HG03097 (cell line): Measurements from ENCODE around the gene MID1.

Source experiments
- ATAC-seq: cut with Tn5 transposase; IDR thresholded peaks from one replicate; pipeline ENCODE4 v1.9.1; 2021; ENCODE audit not compliant: unreplicated experiment, low FRiP score

MID1 gene

DNA sequence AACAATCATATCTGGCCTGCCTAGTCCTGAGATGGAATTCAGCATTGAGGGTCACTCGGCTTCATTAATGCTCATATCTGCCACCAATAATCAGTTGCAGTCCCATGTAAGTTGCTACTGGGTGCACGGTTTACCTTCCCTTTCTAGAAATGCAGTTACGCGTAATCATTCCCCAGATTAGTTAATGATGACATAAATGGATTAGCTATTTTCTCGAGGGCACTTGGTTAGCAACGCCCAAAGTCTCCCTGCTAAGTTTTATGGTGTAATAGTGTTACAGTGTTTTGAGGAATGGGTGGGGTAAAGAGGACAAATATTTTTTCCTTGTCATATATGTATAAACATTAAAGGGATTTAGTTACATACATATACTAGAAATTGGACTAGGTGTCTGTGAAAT is 118.8 kb downstream of the MID1 start:
- no peak for ATAC-seq

- ATAC-seq, result no peak
These were observed 123.9 kb downstream of the MID1 start for GRCh38 chrX:10496345-10496965.

DNA sequence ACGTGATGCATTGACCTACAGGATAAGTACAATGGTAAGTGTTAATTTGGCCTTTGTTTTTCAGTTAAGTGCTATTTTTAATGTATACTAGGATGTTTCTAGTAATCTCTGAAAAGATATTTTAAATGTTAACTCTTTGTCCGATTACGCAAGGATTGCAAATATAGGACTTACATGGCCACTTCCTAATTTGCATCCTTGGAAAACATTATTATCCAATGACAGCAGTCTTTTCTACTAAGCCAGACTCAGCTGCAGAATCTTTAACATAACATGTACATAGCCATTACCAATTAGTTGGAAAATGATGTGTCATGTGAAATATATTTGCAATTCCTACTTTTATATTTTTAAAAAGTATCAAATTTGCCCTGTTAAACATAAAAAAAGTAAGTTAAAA is 124.7 kb downstream of the MID1 start:
- ATAC-seq, result no peak

DNA sequence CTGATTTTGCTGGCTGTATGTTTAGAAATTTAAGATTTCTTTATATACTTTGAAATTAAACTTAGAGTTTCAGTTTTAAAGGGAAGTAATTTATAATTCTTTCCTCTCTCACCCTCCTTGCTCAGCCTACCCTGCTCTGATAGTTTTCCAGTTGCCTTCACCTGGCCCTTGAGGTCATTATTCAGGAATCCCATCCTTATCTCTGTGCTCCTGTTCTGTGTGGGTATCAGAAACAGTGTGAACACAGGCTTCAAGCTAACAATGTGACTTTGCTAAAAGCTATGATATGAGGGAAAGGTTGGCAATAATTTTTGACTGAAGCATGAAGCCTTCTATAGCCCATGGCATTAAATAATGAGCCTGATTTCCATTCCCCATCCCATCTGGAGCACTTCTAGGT is 128.1 kb downstream of the MID1 start:
- no peak for ATAC-seq

- ATAC-seq, result no peak
These were observed 134.0 kb downstream of the MID1 start for GRCh38 chrX:10486373-10486772.

- ATAC-seq, result no peak
These were observed 135.1 kb downstream of the MID1 start for GRCh38 chrX:10485326-10485725.

DNA sequence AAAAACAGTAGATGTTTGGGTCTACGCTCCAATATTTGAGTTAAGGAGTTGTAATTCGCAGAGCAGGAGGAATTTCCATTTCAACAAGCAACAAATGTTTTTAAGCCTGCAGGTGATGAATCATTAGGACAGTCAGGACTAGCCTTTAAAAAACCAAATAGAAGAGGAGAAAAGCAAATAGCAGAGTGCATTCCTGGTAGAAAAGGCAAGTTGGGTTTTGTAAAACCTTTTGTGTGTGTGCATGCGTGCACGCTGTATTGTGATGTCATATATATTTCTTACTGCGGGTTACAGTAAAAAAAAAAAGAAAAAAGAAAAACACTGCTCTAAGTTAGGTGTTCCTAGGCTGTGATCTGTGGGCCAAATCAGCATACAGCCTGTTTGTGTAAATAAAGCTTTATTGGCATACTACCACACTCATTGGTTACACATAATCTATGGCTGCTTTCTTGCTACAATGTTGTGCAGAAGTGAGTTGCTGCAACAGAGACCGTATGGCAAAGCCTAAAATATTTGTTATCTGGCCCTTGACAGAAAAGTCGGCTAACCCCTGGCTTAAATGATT is 135.6 kb downstream of the MID1 start:
- ATAC-seq, result no peak

GRCh38 chrX:10483191-10483831 is 137.1 kb downstream of the MID1 start:
- ATAC-seq, result no peak

GRCh38 chrX:10482708-10483107 is 137.7 kb downstream of the MID1 start:
- ATAC-seq, result no peak

- ATAC-seq, result peak; percentile 88
These were observed 138.1 kb downstream of the MID1 start for GRCh38 chrX:10482261-10482660.

DNA sequence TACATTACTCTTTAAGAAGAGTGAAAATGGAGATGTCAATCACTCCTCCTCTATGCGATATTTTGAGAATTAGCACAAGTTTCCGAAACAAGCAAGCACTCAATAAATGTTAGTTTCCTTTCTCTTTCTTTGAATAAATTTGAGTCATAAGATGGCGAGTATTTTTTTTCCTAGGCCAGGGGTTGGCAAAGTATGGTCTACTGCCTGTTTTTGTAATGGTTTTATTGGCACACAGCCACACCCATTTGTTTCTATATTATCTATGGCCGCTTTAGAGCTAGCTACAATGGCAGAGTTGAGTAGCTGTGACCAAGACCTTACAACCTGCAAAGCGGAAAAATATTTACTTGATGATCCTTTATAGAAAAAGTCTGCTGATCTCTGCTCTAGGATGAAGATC is 139.5 kb downstream of the MID1 start:
- ATAC-seq, result no peak

DNA sequence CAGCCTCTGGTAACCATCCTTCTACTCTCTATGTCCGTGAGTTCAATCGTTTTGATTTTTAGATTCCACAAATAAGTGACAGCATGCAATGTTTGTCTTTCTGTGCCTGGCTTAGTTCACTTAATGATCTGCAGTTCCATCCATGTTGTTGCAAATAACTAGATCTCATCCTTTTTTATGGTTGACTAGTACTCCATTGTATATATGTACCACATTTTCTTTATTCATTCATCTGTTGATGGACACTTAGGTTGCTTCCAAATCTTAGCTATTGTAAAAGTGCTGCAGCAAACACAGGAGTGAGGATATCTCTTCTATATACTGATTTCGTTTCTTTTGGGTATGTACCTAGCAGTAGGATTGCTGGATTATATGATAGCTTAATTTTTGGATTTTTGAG is 140.9 kb downstream of the MID1 start:
- no peak for ATAC-seq

DNA sequence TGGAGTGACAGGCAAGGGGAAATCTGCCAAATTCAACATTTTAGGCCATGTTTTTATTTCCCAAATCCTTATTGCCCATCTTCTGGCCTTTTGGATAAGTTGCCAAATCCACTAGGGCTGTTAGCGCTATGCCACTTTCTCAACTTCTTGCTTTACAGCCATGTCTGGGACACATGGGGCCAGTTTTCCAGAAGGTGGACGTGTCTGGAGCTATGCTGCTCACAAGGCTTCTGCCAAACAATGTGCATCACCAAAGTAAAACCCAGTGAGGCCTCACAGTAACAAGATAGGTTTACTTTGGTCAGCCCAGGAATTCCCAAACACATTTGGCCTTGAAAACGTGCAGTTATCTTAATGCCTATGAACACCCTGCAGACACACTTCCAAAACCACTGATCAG is 142.9 kb downstream of the MID1 start:
- ATAC-seq, result no peak

DNA sequence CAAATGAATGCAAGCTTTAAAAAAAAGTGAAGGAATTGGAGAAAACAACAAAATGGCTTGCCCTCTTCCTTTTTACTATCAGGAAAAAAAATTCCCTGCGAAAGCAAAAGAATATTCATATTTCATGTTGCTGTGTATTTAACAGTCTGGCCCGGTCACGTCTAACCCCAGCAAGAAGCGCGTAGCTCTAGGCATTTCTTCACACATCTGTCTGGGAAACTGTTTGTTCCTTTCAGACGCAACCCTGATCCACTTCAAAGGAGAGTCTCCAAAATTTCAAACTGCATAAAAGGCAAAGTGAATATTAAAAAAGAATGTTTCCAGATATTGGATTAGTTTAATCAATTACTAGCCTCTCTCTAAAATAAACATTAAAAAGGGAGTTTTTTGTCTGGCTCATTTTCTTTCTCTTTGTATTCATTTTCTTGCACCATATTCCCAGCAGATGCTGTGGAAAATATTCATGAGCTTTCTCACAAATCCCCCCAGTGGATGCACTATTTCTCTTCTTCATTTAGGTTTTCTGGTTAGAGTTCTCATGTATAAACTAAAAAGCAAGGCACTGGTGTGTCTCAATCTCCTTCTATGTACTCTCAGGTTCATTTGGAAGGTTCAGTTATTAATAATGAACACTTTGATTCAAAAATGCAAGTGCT is 145.3 kb downstream of the MID1 start:
- ATAC-seq, result no peak

DNA sequence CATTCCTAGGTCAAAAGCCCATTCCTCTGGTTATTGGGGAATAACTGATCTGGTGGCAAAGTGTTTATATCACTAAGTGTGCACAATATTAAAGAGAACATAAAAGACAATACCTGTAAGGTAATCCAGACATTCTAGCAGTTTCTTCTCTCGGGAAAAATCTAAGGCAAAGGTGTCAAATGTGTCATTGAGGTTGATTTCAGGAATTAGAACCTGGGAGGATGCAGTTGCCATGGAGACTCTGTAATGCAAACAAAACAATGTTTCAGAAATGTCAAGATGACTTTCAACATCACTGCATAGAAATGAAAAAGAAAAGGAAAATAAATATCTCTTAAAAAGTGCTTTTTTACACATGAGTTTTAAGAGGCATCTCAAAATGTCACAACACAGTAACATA is 145.9 kb downstream of the MID1 start:
- ATAC-seq, result no peak

DNA sequence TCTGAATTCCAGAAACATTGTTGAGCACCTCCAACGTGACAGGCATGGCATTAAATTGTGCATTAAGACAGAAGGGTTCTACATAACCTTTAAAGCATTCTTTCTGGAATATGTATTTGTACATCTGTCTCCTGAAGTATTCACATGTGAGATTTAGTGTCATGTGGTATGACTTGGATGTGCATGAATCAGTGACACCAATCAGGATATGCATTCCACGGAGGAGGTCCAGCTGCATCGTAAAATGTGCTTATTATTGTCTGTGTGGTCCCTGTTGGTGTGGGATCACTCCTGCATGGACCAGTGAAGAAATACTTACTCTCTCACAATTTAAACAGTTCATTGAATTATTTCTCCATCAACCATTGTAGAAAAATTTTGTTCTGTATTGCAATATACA is 149.0 kb downstream of the MID1 start:
- ATAC-seq, result no peak

DNA sequence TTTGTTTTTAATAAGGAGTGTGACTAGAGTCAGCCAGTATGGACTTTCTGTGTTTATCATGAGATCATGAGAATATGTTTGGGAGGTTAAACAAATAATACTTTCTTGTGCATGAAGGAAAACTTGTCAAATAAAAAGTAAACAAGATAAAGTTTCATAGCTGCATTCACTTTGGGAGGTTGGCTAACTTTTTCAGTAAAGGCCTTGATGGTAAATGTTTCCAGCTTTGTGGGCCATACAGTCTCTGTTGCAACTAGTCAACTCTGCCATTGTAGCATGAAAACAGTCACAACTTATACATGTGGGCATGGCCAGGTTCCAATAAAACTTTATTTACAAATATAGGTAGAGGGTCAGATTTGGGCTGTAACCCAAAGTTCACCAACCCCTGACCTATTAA is 150.4 kb downstream of the MID1 start:
- ATAC-seq, result no peak

GRCh38 chrX:10467793-10468192 is 152.6 kb downstream of the MID1 start:
- no peak for ATAC-seq

DNA sequence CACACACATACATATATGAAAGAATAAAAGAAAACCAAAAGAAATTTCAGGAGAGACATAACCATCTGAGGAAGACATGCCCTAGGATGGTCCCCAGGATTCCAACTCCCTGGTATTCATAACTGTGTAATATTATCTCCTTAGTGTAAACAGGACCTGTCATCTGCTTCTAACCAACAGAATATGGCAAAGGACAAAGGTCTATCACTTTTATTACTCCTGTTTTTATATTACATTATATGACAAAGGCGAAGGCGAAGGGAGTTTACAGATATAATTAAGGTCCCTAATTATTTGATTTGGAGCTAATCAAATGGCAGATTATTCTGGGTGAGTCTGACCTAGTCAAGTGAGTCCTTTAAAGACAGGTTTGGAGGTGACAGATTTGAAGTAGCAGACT is 155.1 kb downstream of the MID1 start:
- ATAC-seq, result no peak

DNA sequence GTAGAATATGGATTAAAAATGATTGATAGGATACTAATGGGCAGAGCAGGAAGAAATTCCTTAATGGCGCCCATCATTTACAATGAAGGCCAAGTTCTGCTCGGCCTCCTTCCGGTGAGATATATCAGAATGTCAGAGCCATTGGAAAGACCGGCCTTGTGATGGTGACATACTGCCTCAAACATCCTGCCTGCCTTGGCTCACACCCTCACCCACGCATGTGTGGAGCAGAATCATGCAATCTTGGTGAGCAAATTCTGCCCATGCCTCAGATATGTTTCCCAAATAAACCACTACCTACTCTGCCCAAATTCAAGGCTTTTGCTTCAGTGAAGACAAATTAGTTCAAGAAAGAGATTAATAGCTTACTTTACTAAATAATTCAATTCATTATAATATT is 163.3 kb downstream of the MID1 start:
- no peak for ATAC-seq

- no peak for ATAC-seq
These were observed 166.4 kb downstream of the MID1 start for GRCh38 chrX:10453945-10454344.

GRCh38 chrX:10450959-10451355 is 169.4 kb downstream of the MID1 start:
- ATAC-seq, result no peak
